ENCODE results near the gene SMG6. TPM values are rescaled to one million over a fixed set of nuclear protein-coding genes. Genes with fewer than 3 reads are reported as not detected.
A peak's percentile ranks its signal among the peaks of the same experiment; 100 is the strongest.

Gene SMG6
- total RNA-seq, 2 donors from 2014 or later = 48.3 to 51.6 TPM

- H3K36me3 Mint-ChIP-seq (ENCODE audit: low read depth) = peaks cover 38% of the 10 kb centered on the region
- H3K4me1 Mint-ChIP-seq = peaks cover 33% of the 10 kb centered on the region
- ATAC-seq (no peak), DNase-seq (no peak)
- no peak overlapping the region for H3K4me3 Mint-ChIP-seq
- H3K27ac Mint-ChIP-seq = no peak overlapping the region
- no peaks in the 10 kb centered on the region for H3K9me3 ChIP-seq (ENCODE audit: control insufficient read depth, low read length, poor library complexity, severe bottlenecking)
- no peaks in the 10 kb centered on the region for H3K27me3 Mint-ChIP-seq
Measured at GRCh38 chr17:2292100-2292499, 11.5 kb downstream of the SMG6 start.

GRCh38 chr17:2289878-2290478 lies 13.6 kb downstream of the SMG6 start:
- H3K4me3 Mint-ChIP-seq = no peak overlapping the region
- H3K27ac Mint-ChIP-seq = no peak overlapping the region
- no peaks in the 10 kb centered on the region for H3K9me3 ChIP-seq (ENCODE audit: control insufficient read depth, low read length, poor library complexity, severe bottlenecking)
- H3K27me3 Mint-ChIP-seq = no peaks in the 10 kb centered on the region
- H3K4me1 Mint-ChIP-seq = peaks cover 18% of the 10 kb centered on the region
- DNase-seq (no peak), ATAC-seq (no peak)
- H3K36me3 Mint-ChIP-seq (ENCODE audit: low read depth) = peaks cover 27% of the 10 kb centered on the region

GRCh38 chr17:2283302-2283701 lies 20.3 kb downstream of the SMG6 start:
- Mint-ChIP-seq H3K27ac (peak overlapping the region; percentile 41), H3K27me3 (no peaks in the 10 kb centered on the region), H3K4me3 (no peak overlapping the region), H3K4me1 (peaks cover 19% of the 10 kb centered on the region), H3K36me3 (ENCODE audit: low read depth) (peaks cover 20% of the 10 kb centered on the region)
- ATAC-seq (no peak), DNase-seq (no peak)
- no peaks in the 10 kb centered on the region for H3K9me3 ChIP-seq (ENCODE audit: control insufficient read depth, low read length, poor library complexity, severe bottlenecking)

- H3K27ac Mint-ChIP-seq = peak overlapping the region; percentile 41
- H3K4me3 Mint-ChIP-seq = no peak overlapping the region
- DNase-seq (no peak), ATAC-seq (peak; percentile 67)
- no peaks in the 10 kb centered on the region for H3K9me3 ChIP-seq (ENCODE audit: control insufficient read depth, low read length, poor library complexity, severe bottlenecking)
- H3K36me3 Mint-ChIP-seq (ENCODE audit: low read depth) = peaks cover 17% of the 10 kb centered on the region
- H3K27me3 Mint-ChIP-seq = no peaks in the 10 kb centered on the region
- H3K4me1 Mint-ChIP-seq = peaks cover 19% of the 10 kb centered on the region
Measured at GRCh38 chr17:2282297-2282873, 21.2 kb downstream of the SMG6 start.

GRCh38 chr17:2279707-2280106 lies 23.9 kb downstream of the SMG6 start:
- Mint-ChIP-seq H3K27me3 (no peaks in the 10 kb centered on the region), H3K36me3 (ENCODE audit: low read depth) (peaks cover 15% of the 10 kb centered on the region), H3K27ac (peak overlapping the region; percentile 6), H3K4me1 (peaks cover 39% of the 10 kb centered on the region), H3K4me3 (no peak overlapping the region)
- DNase-seq (no peak), ATAC-seq (no peak)
- H3K9me3 ChIP-seq (ENCODE audit: control insufficient read depth, low read length, poor library complexity, severe bottlenecking) = no peaks in the 10 kb centered on the region

- DNase-seq = no peak
- Mint-ChIP-seq H3K27me3 (no peaks in the 10 kb centered on the region), H3K27ac (no peak overlapping the region), H3K4me3 (no peak overlapping the region), H3K36me3 (ENCODE audit: low read depth) (peaks cover 15% of the 10 kb centered on the region), H3K4me1 (peaks cover 44% of the 10 kb centered on the region)
- no peaks in the 10 kb centered on the region for H3K9me3 ChIP-seq (ENCODE audit: control insufficient read depth, low read length, poor library complexity, severe bottlenecking)
- ATAC-seq = no peak
Measured at GRCh38 chr17:2277429-2278170, 26.0 kb downstream of the SMG6 start.

- Mint-ChIP-seq H3K4me3 (peak overlapping the region; percentile 21), H3K27me3 (no peaks in the 10 kb centered on the region), H3K4me1 (peaks cover 42% of the 10 kb centered on the region), H3K27ac (peak overlapping the region; percentile 74), H3K36me3 (ENCODE audit: low read depth) (peaks cover 8% of the 10 kb centered on the region)
- H3K9me3 ChIP-seq (ENCODE audit: control insufficient read depth, low read length, poor library complexity, severe bottlenecking) = no peaks in the 10 kb centered on the region
- DNase-seq (no peak), ATAC-seq (peak; percentile 64)
Measured at GRCh38 chr17:2275722-2276121, 27.9 kb downstream of the SMG6 start.

GRCh38 chr17:2274414-2274813 lies 29.2 kb downstream of the SMG6 start:
- Mint-ChIP-seq H3K27ac (peak overlapping the region; percentile 32), H3K4me3 (peak overlapping the region; percentile 19)

GRCh38 chr17:2271985-2272702 lies 31.4 kb downstream of the SMG6 start:
- DNase-seq (no peak), ATAC-seq (no peak)
- Mint-ChIP-seq H3K36me3 (ENCODE audit: low read depth) (peaks cover 2% of the 10 kb centered on the region), H3K4me1 (peaks cover 43% of the 10 kb centered on the region), H3K27me3 (no peaks in the 10 kb centered on the region), H3K4me3 (peak overlapping the region; percentile 84), H3K27ac (peak overlapping the region; percentile 90)
- H3K9me3 ChIP-seq (ENCODE audit: control insufficient read depth, low read length, poor library complexity, severe bottlenecking) = no peaks in the 10 kb centered on the region

More at GRCh38 chr17:2274414-2274813, 29.2 kb downstream of the SMG6 start:
- ATAC-seq (no peak), DNase-seq (no peak)
- no peaks in the 10 kb centered on the region for H3K9me3 ChIP-seq (ENCODE audit: control insufficient read depth, low read length, poor library complexity, severe bottlenecking)
- Mint-ChIP-seq H3K4me1 (peaks cover 45% of the 10 kb centered on the region), H3K27me3 (no peaks in the 10 kb centered on the region), H3K36me3 (ENCODE audit: low read depth) (peaks cover 8% of the 10 kb centered on the region)

GRCh38 chr17:2267354-2267753 lies 36.2 kb downstream of the SMG6 start:
- Mint-ChIP-seq H3K36me3 (ENCODE audit: low read depth) (peaks cover 4% of the 10 kb centered on the region), H3K4me3 (peak overlapping the region; percentile 77), H3K4me1 (peaks cover 50% of the 10 kb centered on the region), H3K27ac (peak overlapping the region; percentile 94), H3K27me3 (no peaks in the 10 kb centered on the region)
- no peak for ATAC-seq
- DNase-seq = no peak
- H3K9me3 ChIP-seq (ENCODE audit: control insufficient read depth, low read length, poor library complexity, severe bottlenecking) = no peaks in the 10 kb centered on the region

- Mint-ChIP-seq H3K4me1 (peaks cover 47% of the 10 kb centered on the region), H3K4me3 (peak overlapping the region; percentile 77), H3K36me3 (ENCODE audit: low read depth) (peaks cover 4% of the 10 kb centered on the region), H3K27ac (peak overlapping the region; percentile 94), H3K27me3 (no peaks in the 10 kb centered on the region)
- ATAC-seq = peak; percentile 6
- H3K9me3 ChIP-seq (ENCODE audit: control insufficient read depth, low read length, poor library complexity, severe bottlenecking) = no peaks in the 10 kb centered on the region
- no peak for DNase-seq
Measured at GRCh38 chr17:2266865-2267228, 36.7 kb downstream of the SMG6 start.

- H3K9me3 ChIP-seq (ENCODE audit: control insufficient read depth, low read length, poor library complexity, severe bottlenecking) = no peaks in the 10 kb centered on the region
- Mint-ChIP-seq H3K27me3 (no peaks in the 10 kb centered on the region), H3K4me3 (peak overlapping the region; percentile 77), H3K27ac (peak overlapping the region; percentile 94), H3K36me3 (ENCODE audit: low read depth) (peaks cover 4% of the 10 kb centered on the region), H3K4me1 (peaks cover 48% of the 10 kb centered on the region)
- peak; percentile 31 to 64 (median 55) for DNase-seq
- peak; percentile 90 for ATAC-seq
Measured at GRCh38 chr17:2266045-2266864, 37.3 kb downstream of the SMG6 start.

Data from T-helper 17 cell (primary cell).